ENCODE data around the gene MS4A1. TPM values are rescaled to one million over a fixed set of nuclear protein-coding genes. Genes with fewer than 3 reads are reported as not detected.

The MS4A1 gene
- total RNA-seq, 4 donors from 2014 or later = 0.17 to 2.4 (median 0.33) TPM; not detected in 1

DNA sequence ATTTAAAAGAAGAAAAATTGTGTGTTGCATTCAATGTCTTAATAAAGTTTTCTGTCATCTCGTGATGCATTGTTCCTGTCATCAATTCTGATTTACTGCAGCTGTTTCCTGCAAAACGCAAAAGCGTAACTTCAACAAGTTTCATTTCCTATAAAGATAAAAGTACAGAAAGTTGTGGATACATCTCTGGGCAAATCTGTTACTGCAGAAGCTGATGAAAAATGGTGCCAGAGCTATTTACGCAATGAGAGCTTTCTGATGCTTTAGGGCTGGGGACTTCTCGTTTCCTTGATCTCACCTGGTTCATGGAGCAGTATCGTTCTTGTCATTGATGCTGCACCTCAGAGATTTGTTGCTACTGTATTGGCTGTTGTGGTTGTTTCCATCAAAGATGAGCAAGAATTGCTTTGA lies 21.4 kb downstream of the MS4A1 start:
- TF ChIP-seq, protein P1, sequence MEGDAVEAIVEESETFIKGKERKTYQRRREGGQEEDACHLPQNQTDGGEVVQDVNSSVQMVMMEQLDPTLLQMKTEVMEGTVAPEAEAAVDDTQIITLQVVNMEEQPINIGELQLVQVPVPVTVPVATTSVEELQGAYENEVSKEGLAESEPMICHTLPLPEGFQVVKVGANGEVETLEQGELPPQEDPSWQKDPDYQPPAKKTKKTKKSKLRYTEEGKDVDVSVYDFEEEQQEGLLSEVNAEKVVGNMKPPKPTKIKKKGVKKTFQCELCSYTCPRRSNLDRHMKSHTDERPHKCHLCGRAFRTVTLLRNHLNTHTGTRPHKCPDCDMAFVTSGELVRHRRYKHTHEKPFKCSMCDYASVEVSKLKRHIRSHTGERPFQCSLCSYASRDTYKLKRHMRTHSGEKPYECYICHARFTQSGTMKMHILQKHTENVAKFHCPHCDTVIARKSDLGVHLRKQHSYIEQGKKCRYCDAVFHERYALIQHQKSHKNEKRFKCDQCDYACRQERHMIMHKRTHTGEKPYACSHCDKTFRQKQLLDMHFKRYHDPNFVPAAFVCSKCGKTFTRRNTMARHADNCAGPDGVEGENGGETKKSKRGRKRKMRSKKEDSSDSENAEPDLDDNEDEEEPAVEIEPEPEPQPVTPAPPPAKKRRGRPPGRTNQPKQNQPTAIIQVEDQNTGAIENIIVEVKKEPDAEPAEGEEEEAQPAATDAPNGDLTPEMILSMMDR (IDR thresholded peaks at IDR 0.05; ENCODE audit: low read depth) = no peak

DNA sequence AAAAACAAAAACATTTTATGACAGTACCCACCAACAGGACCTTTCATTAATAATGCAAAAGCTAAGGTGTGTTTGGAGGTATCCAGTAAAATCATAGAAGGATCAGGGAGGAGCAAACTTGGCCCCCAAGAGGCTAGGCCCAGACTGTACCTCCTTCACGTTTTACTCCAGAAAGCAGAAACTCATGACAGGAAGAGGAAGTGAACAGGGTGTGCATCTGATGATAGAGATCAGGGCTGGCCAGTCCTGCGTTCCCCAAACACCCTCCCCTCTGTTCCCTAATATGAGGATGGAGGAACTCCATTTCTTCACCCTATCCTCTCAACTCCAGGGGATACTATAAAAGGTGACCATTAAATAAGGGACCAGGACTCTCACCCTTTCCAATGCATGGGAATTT lies 26.7 kb downstream of the MS4A1 start:
- TF ChIP-seq, protein P1 (IDR thresholded peaks at IDR 0.05; ENCODE audit: low read depth) = no peak

- TF ChIP-seq, protein P1 (IDR thresholded peaks at IDR 0.05; ENCODE audit: low read depth) = no peak
Measured at GRCh38 chr11:60485987-60486386, 30.3 kb downstream of the MS4A1 start.

DNA sequence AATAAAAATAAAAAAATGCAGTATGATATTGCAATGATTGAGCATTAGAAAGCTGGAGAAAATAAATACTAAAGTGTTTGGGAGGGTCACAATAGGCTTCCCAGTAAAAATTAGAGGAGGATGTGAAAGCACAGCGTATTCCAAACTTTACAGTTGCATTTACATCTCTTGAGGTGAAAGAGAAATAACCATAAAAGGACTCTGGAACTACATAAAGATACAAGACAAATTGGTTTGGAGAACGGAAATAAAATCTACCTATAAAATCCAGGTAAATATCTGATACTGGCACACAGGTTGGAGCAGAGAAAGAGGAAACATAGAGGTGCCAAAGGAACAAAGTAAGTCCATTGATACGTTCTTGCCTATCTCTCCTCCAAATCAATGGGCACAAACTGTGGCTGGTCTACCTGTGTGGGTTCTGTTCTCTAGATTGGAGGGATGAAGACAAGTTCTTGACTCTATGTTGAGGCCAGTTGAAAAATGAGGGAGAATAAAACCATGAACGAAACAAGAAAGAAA lies 36.9 kb downstream of the MS4A1 start, which contains the start of gene MS4A12:
Gene MS4A12 (plus strand): TSS at position 291 of the 522 bp plus-strand sequence. CDS start 4,541 bp downstream, outside the sequence.
- TF ChIP-seq, protein P1 (IDR thresholded peaks at IDR 0.05; ENCODE audit: low read depth) = no peak

- TF ChIP-seq, protein P1 (IDR thresholded peaks at IDR 0.05; ENCODE audit: low read depth) = no peak
Measured at GRCh38 chr11:60493454-60493853, 37.8 kb downstream of the MS4A1 start.

- TF ChIP-seq, protein P1 (IDR thresholded peaks at IDR 0.05; ENCODE audit: low read depth) = no peak
Measured at GRCh38 chr11:60498399-60498798, 42.8 kb downstream of the MS4A1 start.

GRCh38 chr11:60498853-60499252 lies 43.2 kb downstream of the MS4A1 start:
- TF ChIP-seq, protein P1 (IDR thresholded peaks at IDR 0.05; ENCODE audit: low read depth) = no peak

All from subcutaneous adipose tissue (tissue), 4 donors.